SH-SY5Y (cell line): ENCODE data around the gene PPP2R1B.

Source experiments
- GATA2 ChIP-seq: IDR thresholded peaks from 2 replicates; pipeline ENCODE4 v1.6.1; 2011; ENCODE audit warnings: mild to moderate bottlenecking, low read depth, low read length
- GATA3 ChIP-seq: IDR thresholded peaks from 2 replicates; pipeline ENCODE4 v1.6.1; 2011; ENCODE audit warnings: low read depth, mild to moderate bottlenecking, low read length, moderate library complexity

GRCh38 chr11:111785076-111785475, 18.9 kb upstream of the PPP2R1B start:
- no peak for TF ChIP-seq GATA3
- no peak for TF ChIP-seq GATA2
